ENCODE data around the gene ITGA5. TPM values are rescaled to one million over a fixed set of nuclear protein-coding genes. Genes with fewer than 3 reads are reported as not detected.

Gene ITGA5
- total RNA-seq, 1 experiment from 2014 or later = 12.2 TPM

DNA sequence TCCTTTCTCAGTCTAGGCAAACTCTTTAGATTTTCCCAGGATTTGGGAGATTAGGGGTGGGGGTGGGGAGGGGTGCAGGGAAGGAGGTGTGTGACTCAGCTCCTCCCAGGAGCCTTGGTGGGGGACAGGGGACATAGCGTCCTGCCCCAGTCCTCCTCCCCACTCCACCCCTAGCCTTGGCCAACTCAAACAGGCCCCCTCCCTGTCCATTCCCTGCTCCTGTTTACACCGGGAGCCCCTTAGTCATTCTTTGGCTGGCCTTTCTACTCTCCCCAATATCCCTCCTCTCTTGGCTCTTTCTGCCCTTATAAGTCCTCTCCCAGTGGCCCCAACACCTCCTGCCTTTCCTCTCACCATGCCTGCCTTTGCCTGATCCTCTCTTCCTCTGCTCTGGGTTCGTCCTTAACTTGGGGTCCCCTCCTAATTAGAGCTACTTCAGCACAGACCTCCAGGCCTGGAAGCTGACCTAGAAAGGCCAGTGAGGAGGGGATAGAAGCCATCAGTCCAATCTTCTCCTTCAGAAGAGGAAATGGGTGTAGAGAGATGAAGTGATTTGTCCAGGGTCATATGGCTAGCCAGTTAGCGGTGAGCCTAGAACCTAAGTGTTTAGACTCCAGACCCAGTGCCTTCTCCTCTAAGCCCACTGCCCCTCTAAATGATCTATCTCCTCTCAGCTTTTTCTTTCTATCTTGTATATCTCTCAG is 2.3 kb upstream of the ITGA5 start:
- WGBS (ENCODE audit: extremely low coverage, insufficient read length, low lambda C conversion rate) = no CpG with 5 or more reads among the region's 4 CpGs
- Mint-ChIP-seq H3K4me1 (peaks cover 42 to 48% of the 10 kb centered on the region in 2 experiments), H3K4me3 (no peak overlapping the region), H3K9me3 (no peaks in the 10 kb centered on the region), H3K36me3 (ENCODE audit: insufficient read depth in 1 of 3, low read depth in 3 of 3) (no peaks in the 10 kb centered on the region; a peak in 1 of 7 replicates), H3K27ac (peak overlapping the region in 1 of 3 experiments; percentile 42; a peak in 1 of 7 replicates), H3K27me3 (ENCODE audit: low read depth) (peaks cover 88% of the 10 kb centered on the region)
- DNase-seq = no peak
- Histone ChIP-seq H2BK12ac (ENCODE audit: insufficient read length, low read depth, low read length) (no peak overlapping the region), H3T11ph (ENCODE audit: low read length) (no peak overlapping the region), H3K4me2 (ENCODE audit: insufficient read depth, insufficient read length, low read length) (no peak overlapping the region), H4K8ac (replicated peaks; ENCODE audit: insufficient read length, low read depth, low read length) (no peak overlapping the region), H2AK5ac (ENCODE audit: insufficient read length, low read length) (no peak overlapping the region), H3K18ac (ENCODE audit: insufficient read length, low read depth, low read length) (no peak overlapping the region), H3K79me1 (ENCODE audit: insufficient read depth, low read depth, low read length, poor library complexity, severe bottlenecking) (no peaks in the 10 kb centered on the region), H2BK5ac (ENCODE audit: insufficient read length, low read length) (no peak overlapping the region), H3K23me2 (ENCODE audit: insufficient read length, low read depth, low read length, poor library complexity, severe bottlenecking) (peaks cover 16% of the 10 kb centered on the region), H2BK15ac (ENCODE audit: low read depth, low read length) (no peak overlapping the region), H3K27ac (ENCODE audit: insufficient read length, low read depth, low read length) (no peak overlapping the region), H3K23ac (ENCODE audit: insufficient read length, low read depth, low read length) (no peak overlapping the region), H3K4me1 (ENCODE audit: insufficient read depth, low read length) (peaks cover 5% of the 10 kb centered on the region; the same call in 1 of the 2 replicates), H4K5ac (ENCODE audit: insufficient read length, low read depth, low read length) (no peak overlapping the region), H4K91ac (ENCODE audit: insufficient read length, low read depth, low read length) (no peak overlapping the region), H3K14ac (ENCODE audit: insufficient read depth, low read length) (no peak overlapping the region), H3K4ac (ENCODE audit: low read depth, low read length) (no peak overlapping the region), H2AFZ (ENCODE audit: low read length) (no peak overlapping the region), H2BK20ac (ENCODE audit: low read depth, low read length, poor library complexity, severe bottlenecking) (no peak overlapping the region), H4K20me1 (ENCODE audit: control insufficient read depth, insufficient read depth, insufficient read length) (no peaks in the 10 kb centered on the region), H3K9me3 (ENCODE audit: control insufficient read depth, low read depth, low read length) (no peaks in the 10 kb centered on the region), H2BK120ac (ENCODE audit: low read depth, low read length, poor library complexity, severe bottlenecking) (no peak overlapping the region), H3K27me3 (ENCODE audit: insufficient read depth, low read length) (no peaks in the 10 kb centered on the region; the same call in 1 of the 2 replicates), H3K79me2 (ENCODE audit: insufficient read depth, low read length) (no peaks in the 10 kb centered on the region), H3K9ac (ENCODE audit: extremely low read depth, insufficient read length, low read length) (no peak overlapping the region), H3K56ac (ENCODE audit: insufficient read length, low read depth, low read length) (no peak overlapping the region)
- TF ChIP-seq, protein P1, sequence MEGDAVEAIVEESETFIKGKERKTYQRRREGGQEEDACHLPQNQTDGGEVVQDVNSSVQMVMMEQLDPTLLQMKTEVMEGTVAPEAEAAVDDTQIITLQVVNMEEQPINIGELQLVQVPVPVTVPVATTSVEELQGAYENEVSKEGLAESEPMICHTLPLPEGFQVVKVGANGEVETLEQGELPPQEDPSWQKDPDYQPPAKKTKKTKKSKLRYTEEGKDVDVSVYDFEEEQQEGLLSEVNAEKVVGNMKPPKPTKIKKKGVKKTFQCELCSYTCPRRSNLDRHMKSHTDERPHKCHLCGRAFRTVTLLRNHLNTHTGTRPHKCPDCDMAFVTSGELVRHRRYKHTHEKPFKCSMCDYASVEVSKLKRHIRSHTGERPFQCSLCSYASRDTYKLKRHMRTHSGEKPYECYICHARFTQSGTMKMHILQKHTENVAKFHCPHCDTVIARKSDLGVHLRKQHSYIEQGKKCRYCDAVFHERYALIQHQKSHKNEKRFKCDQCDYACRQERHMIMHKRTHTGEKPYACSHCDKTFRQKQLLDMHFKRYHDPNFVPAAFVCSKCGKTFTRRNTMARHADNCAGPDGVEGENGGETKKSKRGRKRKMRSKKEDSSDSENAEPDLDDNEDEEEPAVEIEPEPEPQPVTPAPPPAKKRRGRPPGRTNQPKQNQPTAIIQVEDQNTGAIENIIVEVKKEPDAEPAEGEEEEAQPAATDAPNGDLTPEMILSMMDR (conservative IDR thresholded peaks at IDR 0.05) = no peak
